ENCODE data around the gene COG6.

- TF ChIP-seq CTCF (IDR thresholded peaks at IDR 0.05) (no peak), EP300 (IDR thresholded peaks at IDR 0.05) (no peak)
Measured at GRCh38 chr13:39663958-39664357, 8.5 kb downstream of the COG6 start.

Measured in suprapubic skin (tissue), 3 donors.